Measurements from ENCODE around the gene MAN1A1.

DNA sequence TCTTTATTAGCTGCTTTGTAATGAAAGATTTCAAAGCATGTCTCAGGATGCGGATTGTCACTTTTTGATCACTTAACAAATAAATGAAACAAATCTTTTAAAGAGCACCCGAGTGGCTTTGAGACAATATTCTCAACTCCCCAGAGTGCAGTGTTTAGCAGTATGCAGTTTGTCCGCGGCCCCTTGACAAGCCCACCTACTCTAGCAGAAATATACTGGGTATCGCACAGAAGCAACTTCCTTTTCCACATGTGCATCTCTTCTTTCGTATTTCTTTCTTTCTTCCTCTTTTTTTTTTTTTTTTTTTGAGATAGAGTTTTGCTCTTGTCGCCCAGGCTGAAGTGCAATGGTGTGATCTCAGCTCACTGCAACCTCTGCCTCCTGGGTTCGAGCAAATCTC is 186.6 kb downstream of the MAN1A1 start:
- TF ChIP-seq POLR2AphosphoS5 (IDR thresholded peaks at IDR 0.05; ENCODE audit: low read depth) (no peak), SPI1 (IDR thresholded peaks at IDR 0.05; ENCODE audit: borderline replicate concordance, low read depth) (no peak), GABPA (IDR thresholded peaks at IDR 0.05; ENCODE audit: low read depth) (no peak)
- TF ChIP-seq, protein P1, sequence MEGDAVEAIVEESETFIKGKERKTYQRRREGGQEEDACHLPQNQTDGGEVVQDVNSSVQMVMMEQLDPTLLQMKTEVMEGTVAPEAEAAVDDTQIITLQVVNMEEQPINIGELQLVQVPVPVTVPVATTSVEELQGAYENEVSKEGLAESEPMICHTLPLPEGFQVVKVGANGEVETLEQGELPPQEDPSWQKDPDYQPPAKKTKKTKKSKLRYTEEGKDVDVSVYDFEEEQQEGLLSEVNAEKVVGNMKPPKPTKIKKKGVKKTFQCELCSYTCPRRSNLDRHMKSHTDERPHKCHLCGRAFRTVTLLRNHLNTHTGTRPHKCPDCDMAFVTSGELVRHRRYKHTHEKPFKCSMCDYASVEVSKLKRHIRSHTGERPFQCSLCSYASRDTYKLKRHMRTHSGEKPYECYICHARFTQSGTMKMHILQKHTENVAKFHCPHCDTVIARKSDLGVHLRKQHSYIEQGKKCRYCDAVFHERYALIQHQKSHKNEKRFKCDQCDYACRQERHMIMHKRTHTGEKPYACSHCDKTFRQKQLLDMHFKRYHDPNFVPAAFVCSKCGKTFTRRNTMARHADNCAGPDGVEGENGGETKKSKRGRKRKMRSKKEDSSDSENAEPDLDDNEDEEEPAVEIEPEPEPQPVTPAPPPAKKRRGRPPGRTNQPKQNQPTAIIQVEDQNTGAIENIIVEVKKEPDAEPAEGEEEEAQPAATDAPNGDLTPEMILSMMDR (IDR thresholded peaks at IDR 0.05; ENCODE audit: insufficient read depth, low read length): no peak
- TF ChIP-seq, protein P2, sequence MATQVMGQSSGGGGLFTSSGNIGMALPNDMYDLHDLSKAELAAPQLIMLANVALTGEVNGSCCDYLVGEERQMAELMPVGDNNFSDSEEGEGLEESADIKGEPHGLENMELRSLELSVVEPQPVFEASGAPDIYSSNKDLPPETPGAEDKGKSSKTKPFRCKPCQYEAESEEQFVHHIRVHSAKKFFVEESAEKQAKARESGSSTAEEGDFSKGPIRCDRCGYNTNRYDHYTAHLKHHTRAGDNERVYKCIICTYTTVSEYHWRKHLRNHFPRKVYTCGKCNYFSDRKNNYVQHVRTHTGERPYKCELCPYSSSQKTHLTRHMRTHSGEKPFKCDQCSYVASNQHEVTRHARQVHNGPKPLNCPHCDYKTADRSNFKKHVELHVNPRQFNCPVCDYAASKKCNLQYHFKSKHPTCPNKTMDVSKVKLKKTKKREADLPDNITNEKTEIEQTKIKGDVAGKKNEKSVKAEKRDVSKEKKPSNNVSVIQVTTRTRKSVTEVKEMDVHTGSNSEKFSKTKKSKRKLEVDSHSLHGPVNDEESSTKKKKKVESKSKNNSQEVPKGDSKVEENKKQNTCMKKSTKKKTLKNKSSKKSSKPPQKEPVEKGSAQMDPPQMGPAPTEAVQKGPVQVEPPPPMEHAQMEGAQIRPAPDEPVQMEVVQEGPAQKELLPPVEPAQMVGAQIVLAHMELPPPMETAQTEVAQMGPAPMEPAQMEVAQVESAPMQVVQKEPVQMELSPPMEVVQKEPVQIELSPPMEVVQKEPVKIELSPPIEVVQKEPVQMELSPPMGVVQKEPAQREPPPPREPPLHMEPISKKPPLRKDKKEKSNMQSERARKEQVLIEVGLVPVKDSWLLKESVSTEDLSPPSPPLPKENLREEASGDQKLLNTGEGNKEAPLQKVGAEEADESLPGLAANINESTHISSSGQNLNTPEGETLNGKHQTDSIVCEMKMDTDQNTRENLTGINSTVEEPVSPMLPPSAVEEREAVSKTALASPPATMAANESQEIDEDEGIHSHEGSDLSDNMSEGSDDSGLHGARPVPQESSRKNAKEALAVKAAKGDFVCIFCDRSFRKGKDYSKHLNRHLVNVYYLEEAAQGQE (IDR thresholded peaks at IDR 0.05; ENCODE audit: insufficient replicate concordance, low read depth): no peak

All from HL-60 (cell line).